HG03196 (cell line): ENCODE measurements around the gene BTRC.

Experiments used
- ATAC-seq: cut with Tn5 transposase; IDR thresholded peaks from one replicate; pipeline ENCODE4 v1.9.1; 2021; ENCODE audit not compliant: unreplicated experiment

Gene BTRC

GRCh38 chr10:101564490-101564991 lies 210.6 kb downstream of the BTRC start:
- ATAC-seq = no peak

DNA sequence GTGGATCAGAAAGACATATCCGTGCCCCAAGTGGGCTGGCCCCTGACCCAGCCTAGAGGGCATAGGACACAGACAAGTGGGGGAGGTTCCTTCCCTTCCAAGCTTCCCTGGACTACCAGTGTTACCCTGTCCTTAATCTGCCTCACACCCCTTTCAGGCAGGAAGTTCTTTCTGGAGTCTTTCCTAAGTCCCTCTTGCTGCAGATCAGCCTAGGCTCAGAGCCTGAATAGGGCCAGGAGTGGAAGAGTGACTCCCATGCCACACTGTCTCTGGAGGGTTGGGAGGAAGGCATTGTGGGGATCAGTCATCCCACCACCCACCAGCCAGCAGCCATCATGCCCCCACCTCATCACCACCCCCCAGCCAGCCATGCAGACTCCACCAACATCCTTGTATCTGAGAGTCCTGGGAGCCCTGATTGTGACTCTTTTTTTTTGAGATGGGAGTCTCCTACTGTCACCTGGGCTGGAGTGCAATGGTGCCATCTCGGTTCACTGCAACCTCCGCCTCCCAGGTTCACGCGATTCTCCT lies 211.5 kb downstream of the BTRC start:
- no peak for ATAC-seq

GRCh38 chr10:101565936-101566332 lies 212.0 kb downstream of the BTRC start:
- no peak for ATAC-seq

DNA sequence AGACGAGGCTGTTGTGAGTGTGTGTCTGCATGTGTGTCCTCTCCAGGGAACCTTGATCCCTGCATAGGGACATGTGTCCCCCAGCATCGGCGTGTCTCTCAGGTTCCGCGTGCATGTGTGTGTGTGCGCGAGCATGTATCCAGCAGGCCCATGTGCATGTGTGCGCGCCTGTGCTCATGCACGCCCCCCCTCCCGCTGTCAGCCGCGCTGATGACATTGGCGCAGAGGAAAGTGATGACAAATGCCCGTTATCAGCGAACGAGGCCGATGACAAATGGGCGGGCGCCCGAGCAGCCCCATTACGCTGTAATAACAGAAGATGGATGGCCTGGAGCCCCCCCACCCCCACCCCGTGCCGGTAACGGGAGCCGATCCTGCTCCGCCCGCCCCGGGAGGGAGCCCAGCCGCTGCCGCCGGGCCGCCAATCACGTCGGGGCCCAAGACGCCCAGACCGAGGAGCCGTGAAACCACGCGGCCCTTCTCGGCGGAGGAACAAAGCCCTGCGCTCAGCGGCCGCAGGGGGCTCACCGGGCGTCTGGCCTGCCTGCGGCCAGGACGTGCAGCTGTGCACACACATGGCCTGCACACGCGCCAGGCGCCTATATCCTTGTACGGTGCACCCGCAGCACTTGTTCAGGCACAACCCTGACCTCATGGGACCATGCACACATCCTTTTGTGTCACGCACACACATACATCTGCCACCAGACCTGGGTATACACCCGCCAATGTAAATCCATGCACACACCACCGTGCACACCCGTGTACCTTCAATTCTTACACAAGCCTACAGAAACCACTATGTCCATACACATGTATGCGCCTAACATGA lies 212.6 kb downstream of the BTRC start:
- ATAC-seq = no peak

DNA sequence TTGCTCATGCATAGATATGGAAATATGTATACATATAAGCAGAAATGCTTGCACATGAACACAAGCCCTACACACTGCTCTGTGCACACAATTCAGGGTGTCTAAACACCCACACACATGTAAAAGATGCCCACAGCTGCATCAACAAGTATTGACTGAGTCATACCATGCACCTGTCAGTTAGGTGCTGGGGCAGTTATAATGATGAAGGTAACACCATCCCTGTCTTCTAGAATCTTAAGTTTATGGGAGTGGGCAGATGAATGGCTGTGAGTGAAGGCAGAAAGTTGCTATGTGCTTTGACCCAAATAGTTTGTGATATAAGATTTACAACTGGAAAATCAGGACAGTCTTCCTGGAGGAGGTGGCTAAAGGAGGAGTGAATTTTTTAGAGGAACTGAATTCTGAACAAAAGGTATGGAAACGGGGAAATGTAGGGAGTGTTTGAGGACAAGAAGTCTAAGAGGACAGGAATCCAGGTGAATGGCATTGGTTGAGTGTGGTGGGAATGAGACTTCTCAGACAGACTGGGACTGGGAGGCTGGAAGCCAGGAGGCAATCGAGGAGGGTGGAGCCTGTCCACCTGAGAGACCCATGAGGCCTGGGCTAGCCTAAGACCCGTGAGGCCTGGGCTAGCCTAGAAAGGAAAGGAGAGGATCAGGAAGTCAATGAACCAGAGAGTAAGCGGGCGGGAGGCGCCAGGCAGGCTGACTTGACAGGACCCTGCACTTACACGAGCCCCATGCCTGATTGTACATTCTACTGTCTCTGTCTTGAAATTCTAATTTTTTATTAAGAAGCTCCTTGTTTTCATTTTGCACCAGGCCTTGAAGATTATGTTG lies 213.4 kb downstream of the BTRC start:
- ATAC-seq = no peak

- ATAC-seq = no peak
These were observed 214.2 kb downstream of the BTRC start for GRCh38 chr10:101568054-101568745.

DNA sequence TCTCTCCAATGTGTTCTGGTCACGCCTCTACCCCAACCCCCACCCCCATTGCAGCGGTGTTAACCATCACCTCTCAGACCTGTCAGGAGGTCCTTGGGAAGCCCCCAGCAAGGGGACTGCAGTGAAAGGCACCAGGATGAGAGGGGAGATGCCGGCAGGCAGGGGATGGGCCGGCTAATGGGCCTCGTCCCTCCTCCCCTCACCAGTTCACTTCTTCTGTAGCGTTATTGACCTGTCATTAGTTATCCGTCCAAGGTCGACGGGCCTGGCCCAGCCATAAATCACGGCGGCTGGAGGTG lies 215.3 kb downstream of the BTRC start:
- no peak for ATAC-seq

DNA sequence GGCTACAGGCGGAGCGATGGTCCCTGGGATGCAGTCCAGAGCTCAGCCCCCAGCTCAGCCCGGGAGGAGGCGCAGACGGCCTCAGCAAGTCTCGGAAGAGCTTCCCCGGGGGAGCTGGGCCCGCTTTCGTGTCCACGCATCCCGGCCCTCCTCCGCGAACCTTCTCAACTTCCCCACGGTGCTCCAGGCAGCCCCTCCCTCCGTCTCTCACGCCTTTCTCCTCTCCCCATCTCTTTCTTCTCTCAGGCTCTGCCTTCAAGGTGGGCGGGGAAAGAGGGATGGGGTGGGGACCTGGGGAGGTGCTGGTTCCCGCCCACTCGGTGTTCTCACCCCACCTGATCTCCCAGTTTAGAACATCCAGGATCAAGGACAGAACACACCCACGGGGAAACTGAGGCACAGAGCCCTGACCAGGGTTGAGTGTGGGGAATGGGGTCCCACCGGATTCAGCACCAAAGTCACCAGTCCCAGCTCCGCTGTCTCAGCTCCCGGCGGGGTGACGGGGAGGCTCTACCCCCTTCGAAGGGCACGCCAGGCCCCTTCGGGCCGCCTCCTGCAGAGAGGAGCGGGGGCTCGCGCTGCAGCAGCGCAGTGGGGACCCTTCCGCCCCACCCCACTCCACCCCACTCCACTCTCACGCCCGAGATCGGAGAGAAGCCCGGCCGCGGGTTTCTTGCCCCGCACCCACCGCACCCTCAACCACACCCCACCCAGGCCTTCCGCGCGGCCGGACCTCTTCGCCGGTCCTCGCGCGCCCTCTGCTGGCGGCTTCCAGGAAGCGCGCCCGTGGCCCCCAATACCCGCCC lies 215.9 kb downstream of the BTRC start:
- ATAC-seq = peak; percentile 68

DNA sequence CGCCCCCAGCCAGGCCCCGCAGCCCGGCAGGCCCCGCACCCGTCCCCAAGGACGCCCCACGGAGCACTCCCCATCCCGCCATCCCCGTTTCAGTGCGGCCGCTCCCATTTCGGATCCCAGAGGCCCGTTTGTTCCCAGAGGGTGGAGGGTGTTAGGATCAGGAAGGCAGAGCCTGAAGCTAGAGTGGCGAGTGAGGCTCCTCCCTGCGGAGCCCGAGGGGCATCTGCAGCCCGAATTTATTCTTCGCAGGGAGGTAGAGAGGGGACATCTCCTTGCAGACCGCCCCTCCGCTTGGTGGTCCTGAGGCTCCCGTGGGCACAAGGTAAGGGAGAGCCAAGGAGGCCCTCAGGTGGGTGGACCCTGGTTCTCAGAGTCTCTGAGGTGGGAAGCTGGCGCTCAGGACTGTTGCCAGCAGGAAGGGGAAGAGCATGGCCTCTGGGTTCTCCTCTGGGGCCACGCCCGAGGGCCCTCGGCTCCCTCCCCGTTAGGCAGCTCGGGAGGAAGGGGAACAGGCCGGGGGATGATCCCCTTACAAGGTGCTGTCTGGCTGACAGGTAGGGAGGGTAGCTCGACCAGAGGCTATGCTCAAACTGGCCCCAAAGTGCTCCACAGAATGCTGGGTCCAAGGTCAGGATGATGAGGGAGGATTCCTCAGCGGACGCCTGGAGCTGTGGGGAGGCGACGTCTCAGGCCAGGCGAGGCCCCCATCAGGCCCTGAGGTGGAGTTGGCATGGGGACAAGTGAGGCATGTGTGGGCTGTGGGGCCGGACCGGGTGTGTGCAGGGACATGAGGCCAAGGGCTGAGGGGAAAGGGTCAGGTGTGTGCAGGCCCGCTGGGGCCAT lies 216.7 kb downstream of the BTRC start:
- ATAC-seq = peak; percentile 21

GRCh38 chr10:101571271-101571925 lies 217.4 kb downstream of the BTRC start:
- ATAC-seq = no peak

GRCh38 chr10:101572126-101572525 lies 218.2 kb downstream of the BTRC start:
- no peak for ATAC-seq

DNA sequence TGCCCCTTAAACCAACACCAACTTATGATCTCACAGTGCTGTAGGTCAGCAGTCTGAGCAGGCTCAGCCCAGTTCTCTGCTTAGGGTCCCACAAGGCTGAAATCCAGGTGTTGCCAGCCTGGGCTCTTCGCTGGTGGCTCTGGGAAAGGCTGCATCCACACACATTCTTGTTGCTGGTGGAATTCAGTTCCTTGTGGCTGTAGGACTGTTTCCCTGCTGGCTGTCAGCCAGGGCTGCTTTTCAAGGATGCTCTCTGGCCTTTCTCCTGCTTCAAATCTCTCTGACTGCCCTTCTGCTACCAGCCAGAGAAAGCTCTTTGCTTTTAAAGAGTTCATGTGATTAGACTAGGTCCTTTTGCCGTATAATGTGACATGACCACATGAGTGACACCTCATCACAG lies 218.8 kb downstream of the BTRC start:
- ATAC-seq = no peak

DNA sequence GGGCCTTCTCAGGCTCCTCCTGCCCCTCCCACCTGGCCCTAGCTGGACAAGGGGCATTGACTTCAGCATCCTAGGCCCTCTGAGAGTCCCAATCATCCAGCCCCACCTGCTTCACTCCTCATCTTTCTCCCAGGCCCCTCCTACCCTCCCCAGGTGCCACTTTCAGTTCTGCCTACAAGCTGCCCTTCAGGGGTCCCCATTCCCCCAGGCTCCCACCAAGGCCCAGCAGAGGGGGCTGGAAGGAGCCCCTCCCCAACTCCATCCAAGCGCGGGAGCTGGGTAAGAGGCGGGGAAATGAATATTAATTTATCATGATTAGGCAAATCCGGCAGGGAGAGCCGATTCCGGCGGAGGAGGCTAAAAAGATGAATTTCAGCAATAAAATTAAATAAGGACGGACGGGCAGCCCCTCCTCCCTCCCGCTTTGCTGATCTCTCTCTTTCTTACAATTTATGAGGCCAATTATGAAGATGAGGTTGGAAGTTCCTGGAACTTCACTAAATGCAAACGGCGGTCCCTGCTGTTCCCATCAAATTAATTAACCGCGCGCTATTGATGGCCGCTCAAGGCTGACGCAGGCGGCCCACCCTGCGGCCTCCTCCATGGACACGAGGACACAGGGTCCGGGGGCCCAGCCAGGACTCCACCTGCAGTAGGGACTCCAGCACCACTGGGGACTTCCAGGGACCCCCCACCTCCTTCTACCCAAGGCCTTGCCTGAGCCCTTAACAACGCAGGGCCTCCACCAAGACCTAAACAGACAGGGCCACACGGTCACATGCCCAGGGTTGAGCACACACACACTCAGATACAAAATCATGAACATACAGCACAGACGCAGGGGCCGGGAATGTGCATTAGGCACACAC lies 220.2 kb downstream of the BTRC start:
- ATAC-seq = no peak

GRCh38 chr10:101575091-101575490 lies 221.1 kb downstream of the BTRC start:
- no peak for ATAC-seq

DNA sequence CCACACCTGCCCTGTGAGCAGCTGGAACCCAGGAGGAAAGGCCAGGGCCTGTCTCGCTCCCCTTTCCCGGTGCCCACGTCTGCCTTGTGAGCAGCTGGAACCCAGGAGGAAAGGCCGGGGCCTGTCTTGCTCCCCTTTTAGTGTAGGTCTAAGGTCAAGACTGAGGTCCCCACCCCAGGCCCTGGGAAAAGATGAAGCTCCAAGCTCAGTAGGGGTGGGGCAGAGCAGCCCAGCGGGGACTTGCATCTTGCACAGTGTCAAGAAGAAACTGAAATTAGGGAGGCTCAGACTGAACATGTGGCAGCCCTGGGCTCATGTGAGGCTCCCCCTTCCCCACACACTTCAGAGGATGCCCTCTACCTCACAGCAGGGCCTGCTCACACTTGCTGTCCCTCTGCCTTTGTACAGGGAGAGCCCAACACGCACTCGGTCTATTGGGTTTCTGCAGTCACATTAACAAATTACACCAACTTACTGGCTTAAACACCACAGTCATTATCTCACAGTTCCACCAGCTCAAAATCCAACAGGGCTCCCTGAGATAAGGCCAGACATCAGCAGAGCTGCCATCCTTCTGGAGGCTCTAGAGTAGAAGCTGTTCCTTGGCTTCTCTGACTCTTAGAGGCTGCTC lies 221.7 kb downstream of the BTRC start:
- ATAC-seq = no peak

DNA sequence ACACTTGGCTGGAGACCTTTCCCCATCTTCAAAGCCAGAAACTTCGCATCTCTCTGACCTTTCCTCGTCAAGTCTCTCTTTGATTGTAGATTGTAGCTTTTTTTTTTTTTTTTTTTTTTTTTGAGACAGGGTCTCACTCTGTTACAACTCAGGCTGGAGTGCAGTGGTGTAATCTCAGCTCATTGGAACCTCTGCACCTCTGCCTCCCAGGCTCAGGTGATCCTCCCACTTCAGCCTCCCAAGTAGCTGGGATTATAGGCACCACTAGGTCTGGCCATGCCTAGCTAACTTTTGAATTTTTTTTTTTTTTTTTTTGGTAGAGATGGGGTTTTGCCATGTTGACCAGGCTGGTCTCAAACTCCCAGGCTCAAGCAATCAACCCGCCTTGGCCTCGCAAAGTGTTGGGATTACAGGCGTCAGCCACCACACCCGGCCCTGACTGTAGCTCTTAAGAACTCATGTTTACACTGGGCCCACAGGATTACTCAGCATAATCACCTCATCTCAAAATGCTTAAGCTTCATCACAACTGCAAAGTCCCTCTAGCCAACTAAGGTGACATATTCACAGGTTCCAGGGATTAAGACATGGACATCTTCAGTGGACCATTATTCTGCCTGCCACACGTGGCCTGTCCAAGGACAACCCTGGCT lies 222.4 kb downstream of the BTRC start:
- ATAC-seq = no peak
